ENCODE data around the gene JMJD8. TPM values are rescaled to one million over a fixed set of nuclear protein-coding genes. Genes with fewer than 3 reads are reported as not detected.

The JMJD8 gene
- total and polyA plus RNA-seq, 4 donors = 21.2 to 52.6 (median 33.4) TPM

DNA sequence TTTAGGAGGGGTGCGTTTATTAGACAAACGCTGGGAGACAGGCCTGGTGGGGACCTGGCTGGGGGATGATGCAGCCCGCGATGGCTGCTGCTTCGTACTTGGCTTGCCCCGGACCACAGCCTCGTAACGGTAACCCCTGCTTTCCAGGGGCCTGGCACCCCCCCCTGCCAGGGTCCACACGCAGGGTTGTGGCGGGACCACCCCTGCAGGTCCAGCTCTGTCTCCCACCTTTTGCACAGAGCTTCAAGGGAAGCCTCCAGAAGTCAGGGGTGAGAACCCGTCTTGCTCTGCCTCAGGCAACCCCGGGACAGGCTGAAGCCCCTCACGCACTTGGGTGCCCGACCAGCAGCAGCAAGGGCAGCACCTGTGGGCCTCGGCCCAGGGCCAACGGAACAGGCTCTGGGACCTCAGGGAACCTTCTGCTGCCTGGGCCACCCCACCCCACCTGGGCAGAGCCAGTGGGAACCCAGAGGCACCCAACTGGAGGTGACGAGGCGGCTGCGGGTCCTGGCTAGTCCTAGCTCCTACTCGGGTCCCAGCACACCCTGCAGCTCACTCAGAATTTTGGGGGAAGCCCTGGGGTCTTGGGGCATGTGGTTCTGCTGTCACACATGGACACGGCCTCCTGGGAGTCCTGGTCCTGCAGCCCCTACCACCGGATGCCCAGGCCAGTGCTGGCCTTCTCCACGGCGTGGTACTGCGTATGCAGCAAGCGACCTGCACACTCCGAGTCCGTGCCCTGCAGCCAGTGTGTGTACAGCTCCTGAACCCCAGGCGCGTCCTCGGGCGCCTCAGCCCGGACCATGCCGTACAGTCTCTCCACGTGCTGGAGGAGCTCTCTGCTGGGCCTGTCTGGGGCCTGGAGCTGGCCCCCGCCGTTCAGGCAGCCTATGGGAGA lies 45.9 kb upstream of the JMJD8 start:
- Histone ChIP-seq H3K36me3 (ENCODE audit: control insufficient read depth in 4 of 4, insufficient read depth in 3 of 4, low read depth in 1 of 4, low read length in 3 of 4) (peaks cover 0 to 31% (median 5%) of the 10 kb centered on the region in 4 donors), H3K27ac (ENCODE audit: low read depth in 1 of 2, low read length in 2 of 2) (no peak overlapping the region), H3K9ac (ENCODE audit: low read depth in 1 of 2, low read length in 2 of 2) (no peak overlapping the region), H3K4me3 (ENCODE audit: low read depth in 1 of 3, low read length in 3 of 3) (no peak overlapping the region), H3K9me3 (ENCODE audit: control insufficient read depth in 4 of 4, low read length in 3 of 4) (no peaks in the 10 kb centered on the region), H3K27me3 (ENCODE audit: control insufficient read depth in 4 of 4, insufficient read depth in 4 of 4, low read length in 3 of 4) (peaks cover 0 to 2% (median 0%) of the 10 kb centered on the region in 4 donors), H3K4me1 (ENCODE audit: control insufficient read depth in 4 of 4, insufficient read depth in 4 of 4, low read length in 3 of 4) (peaks cover 8 to 19% (median 14%) of the 10 kb centered on the region in 4 donors)
- 93% methylated on average over 37 of the region's 37 CpGs for WGBS
- no peak for DNase-seq (ENCODE audit: low spot score)
- TF ChIP-seq NR2F2 (IDR thresholded peaks at IDR 0.05) = no peak
- no peak for TF ChIP-seq FOXA1 (IDR thresholded peaks at IDR 0.05)
- TF ChIP-seq HNF4A (conservative IDR thresholded peaks at IDR 0.05) = no peak
- TF ChIP-seq GABPA (IDR thresholded peaks at IDR 0.05 in 1 of 2, conservative IDR thresholded peaks at IDR 0.05 in 1 of 2) = no peak
- TF ChIP-seq EGR1 (IDR thresholded peaks at IDR 0.05; ENCODE audit: low read depth in 2 of 2) = no peak
- no peak for TF ChIP-seq HNF4G (IDR thresholded peaks at IDR 0.05)
- TF ChIP-seq FOXA2 (IDR thresholded peaks at IDR 0.05) = no peak
- no peak for TF ChIP-seq JUND (IDR thresholded peaks at IDR 0.05)
- TF ChIP-seq RAD21 (IDR thresholded peaks at IDR 0.05) = no peak
- no peak for TF ChIP-seq RXRA (IDR thresholded peaks at IDR 0.05)
- TF ChIP-seq, protein P1, sequence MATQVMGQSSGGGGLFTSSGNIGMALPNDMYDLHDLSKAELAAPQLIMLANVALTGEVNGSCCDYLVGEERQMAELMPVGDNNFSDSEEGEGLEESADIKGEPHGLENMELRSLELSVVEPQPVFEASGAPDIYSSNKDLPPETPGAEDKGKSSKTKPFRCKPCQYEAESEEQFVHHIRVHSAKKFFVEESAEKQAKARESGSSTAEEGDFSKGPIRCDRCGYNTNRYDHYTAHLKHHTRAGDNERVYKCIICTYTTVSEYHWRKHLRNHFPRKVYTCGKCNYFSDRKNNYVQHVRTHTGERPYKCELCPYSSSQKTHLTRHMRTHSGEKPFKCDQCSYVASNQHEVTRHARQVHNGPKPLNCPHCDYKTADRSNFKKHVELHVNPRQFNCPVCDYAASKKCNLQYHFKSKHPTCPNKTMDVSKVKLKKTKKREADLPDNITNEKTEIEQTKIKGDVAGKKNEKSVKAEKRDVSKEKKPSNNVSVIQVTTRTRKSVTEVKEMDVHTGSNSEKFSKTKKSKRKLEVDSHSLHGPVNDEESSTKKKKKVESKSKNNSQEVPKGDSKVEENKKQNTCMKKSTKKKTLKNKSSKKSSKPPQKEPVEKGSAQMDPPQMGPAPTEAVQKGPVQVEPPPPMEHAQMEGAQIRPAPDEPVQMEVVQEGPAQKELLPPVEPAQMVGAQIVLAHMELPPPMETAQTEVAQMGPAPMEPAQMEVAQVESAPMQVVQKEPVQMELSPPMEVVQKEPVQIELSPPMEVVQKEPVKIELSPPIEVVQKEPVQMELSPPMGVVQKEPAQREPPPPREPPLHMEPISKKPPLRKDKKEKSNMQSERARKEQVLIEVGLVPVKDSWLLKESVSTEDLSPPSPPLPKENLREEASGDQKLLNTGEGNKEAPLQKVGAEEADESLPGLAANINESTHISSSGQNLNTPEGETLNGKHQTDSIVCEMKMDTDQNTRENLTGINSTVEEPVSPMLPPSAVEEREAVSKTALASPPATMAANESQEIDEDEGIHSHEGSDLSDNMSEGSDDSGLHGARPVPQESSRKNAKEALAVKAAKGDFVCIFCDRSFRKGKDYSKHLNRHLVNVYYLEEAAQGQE (IDR thresholded peaks at IDR 0.05) = no peak
- TF ChIP-seq, protein P2, sequence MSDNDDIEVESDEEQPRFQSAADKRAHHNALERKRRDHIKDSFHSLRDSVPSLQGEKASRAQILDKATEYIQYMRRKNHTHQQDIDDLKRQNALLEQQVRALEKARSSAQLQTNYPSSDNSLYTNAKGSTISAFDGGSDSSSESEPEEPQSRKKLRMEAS (IDR thresholded peaks at IDR 0.05) = no peak
- no peak for TF ChIP-seq YY1 (IDR thresholded peaks at IDR 0.05)
- TF ChIP-seq, protein P3, sequence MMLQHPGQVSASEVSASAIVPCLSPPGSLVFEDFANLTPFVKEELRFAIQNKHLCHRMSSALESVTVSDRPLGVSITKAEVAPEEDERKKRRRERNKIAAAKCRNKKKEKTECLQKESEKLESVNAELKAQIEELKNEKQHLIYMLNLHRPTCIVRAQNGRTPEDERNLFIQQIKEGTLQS (IDR thresholded peaks at IDR 0.05) = no peak
- TF ChIP-seq, protein P4, sequence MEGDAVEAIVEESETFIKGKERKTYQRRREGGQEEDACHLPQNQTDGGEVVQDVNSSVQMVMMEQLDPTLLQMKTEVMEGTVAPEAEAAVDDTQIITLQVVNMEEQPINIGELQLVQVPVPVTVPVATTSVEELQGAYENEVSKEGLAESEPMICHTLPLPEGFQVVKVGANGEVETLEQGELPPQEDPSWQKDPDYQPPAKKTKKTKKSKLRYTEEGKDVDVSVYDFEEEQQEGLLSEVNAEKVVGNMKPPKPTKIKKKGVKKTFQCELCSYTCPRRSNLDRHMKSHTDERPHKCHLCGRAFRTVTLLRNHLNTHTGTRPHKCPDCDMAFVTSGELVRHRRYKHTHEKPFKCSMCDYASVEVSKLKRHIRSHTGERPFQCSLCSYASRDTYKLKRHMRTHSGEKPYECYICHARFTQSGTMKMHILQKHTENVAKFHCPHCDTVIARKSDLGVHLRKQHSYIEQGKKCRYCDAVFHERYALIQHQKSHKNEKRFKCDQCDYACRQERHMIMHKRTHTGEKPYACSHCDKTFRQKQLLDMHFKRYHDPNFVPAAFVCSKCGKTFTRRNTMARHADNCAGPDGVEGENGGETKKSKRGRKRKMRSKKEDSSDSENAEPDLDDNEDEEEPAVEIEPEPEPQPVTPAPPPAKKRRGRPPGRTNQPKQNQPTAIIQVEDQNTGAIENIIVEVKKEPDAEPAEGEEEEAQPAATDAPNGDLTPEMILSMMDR (IDR thresholded peaks at IDR 0.05; ENCODE audit: low read depth, low read length, missing input control) = no peak
- TF ChIP-seq, protein P5, sequence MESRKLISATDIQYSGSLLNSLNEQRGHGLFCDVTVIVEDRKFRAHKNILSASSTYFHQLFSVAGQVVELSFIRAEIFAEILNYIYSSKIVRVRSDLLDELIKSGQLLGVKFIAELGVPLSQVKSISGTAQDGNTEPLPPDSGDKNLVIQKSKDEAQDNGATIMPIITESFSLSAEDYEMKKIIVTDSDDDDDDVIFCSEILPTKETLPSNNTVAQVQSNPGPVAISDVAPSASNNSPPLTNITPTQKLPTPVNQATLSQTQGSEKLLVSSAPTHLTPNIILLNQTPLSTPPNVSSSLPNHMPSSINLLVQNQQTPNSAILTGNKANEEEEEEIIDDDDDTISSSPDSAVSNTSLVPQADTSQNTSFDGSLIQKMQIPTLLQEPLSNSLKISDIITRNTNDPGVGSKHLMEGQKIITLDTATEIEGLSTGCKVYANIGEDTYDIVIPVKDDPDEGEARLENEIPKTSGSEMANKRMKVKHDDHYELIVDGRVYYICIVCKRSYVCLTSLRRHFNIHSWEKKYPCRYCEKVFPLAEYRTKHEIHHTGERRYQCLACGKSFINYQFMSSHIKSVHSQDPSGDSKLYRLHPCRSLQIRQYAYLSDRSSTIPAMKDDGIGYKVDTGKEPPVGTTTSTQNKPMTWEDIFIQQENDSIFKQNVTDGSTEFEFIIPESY (IDR thresholded peaks at IDR 0.05) = no peak
- TF ChIP-seq SP1 (IDR thresholded peaks at IDR 0.05) = no peak
- no peak for TF ChIP-seq TAF1 (conservative IDR thresholded peaks at IDR 0.05)
